Colonic mucosa (tissue), 4 donors: ENCODE results near the gene KIF26A. TPM values are rescaled to one million over a fixed set of nuclear protein-coding genes. Genes with fewer than 3 reads are reported as not detected.

ENCODE experiments used
- DNase-seq: peaks from one replicate; pipeline ENCODE4 v3.0.0-alpha.2; 2020
- H3K27ac ChIP-seq: fragments of 200-600 bp; one replicate; pipeline ENCODE4 v1.8.0; 2021
- H3K27me3 ChIP-seq: fragments of 200-600 bp; one replicate; pipeline ENCODE4 v1.8.0; 2021
- H3K36me3 ChIP-seq: fragments of 200-600 bp; one replicate; pipeline ENCODE4 v1.8.0; 2021
- H3K4me1 ChIP-seq: fragments of 200-600 bp; one replicate; pipeline ENCODE4 v1.8.0; 2021; ENCODE audit warnings: mild to moderate bottlenecking
- H3K4me3 ChIP-seq: fragments of 200-600 bp; one replicate; pipeline ENCODE4 v1.8.0; 2021
- H3K9ac ChIP-seq, 2 donors: one replicate each; pipeline ENCODE4 v1.7.0; 2013; ENCODE audit warnings: control low read depth in 2 of 2, low read depth in 2 of 2, low read length in 2 of 2
- H3K9me3 ChIP-seq: fragments of 200-600 bp; one replicate; pipeline ENCODE4 v1.8.0; 2021
- CTCF ChIP-seq: fragments of 200-600 bp; IDR thresholded peaks from one replicate; pipeline ENCODE4 v1.8.0; 2022; ENCODE audit warnings: antibody characterized with exemption, mild to moderate bottlenecking
- intact Hi-C: fragments of 100-400 bp; cut with DNase I; formaldehyde crosslinking; loops from one replicate; pipeline ENCODE4 v1.14.1; 2022
- total RNA-seq, 2 donors: library from RNA; stranded (reverse); fragmentation: NEBNext Ultra II Directional in 1 of 2; extraction: Animal tissue kit (Norgen Biotek cat#: 25700) in 1 of 2; gene quantifications; one replicate each; pipeline ENCODE4 v1.2.1, GENCODE V29; 2021
- donor health status: healthy.
- donor health status: DM: no; HTN: no; CAD: no.
- donor health status: DM: no; HTN: no; CAD: no.

Gene KIF26A
- total RNA-seq, 2 donors from 2014 or later: 6.6 to 20.0 TPM

- no peak overlapping the region for H3K27ac ChIP-seq
- H3K27me3 ChIP-seq: no peaks in the 10 kb centered on the region
- TF ChIP-seq CTCF: no peak
- no peak overlapping the region for H3K4me3 ChIP-seq
- H3K9me3 ChIP-seq: no peaks in the 10 kb centered on the region
- H3K4me1 ChIP-seq: no peaks in the 10 kb centered on the region
- H3K9ac ChIP-seq: no peak overlapping the region
- no peaks in the 10 kb centered on the region for H3K36me3 ChIP-seq
- intact Hi-C loops: no loop called here
- no peak for DNase-seq
Measured at GRCh38 chr14:104195878-104196277, 57.5 kb downstream of the KIF26A start.

GRCh38 chr14:104196461-104197140, 58.2 kb downstream of the KIF26A start:
- Histone ChIP-seq H3K4me3 (no peak overlapping the region), H3K4me1 (no peaks in the 10 kb centered on the region), H3K9ac (no peak overlapping the region), H3K27ac (no peak overlapping the region), H3K27me3 (no peaks in the 10 kb centered on the region), H3K36me3 (no peaks in the 10 kb centered on the region), H3K9me3 (no peaks in the 10 kb centered on the region)
- no peak for TF ChIP-seq CTCF
- DNase-seq: no peak
- intact Hi-C loops: no loop called here

- Histone ChIP-seq H3K27ac (no peak overlapping the region), H3K27me3 (no peaks in the 10 kb centered on the region), H3K36me3 (no peaks in the 10 kb centered on the region), H3K4me1 (no peaks in the 10 kb centered on the region), H3K4me3 (no peak overlapping the region), H3K9ac (no peak overlapping the region), H3K9me3 (no peaks in the 10 kb centered on the region)
- no peak for TF ChIP-seq CTCF
- no peak for DNase-seq
- intact Hi-C loops: no loop called here
Measured at GRCh38 chr14:104197449-104198247, 59.3 kb downstream of the KIF26A start.

- Histone ChIP-seq H3K27ac (no peak overlapping the region), H3K9ac (no peak overlapping the region), H3K36me3 (no peaks in the 10 kb centered on the region), H3K9me3 (no peaks in the 10 kb centered on the region), H3K4me3 (no peak overlapping the region), H3K4me1 (no peaks in the 10 kb centered on the region), H3K27me3 (no peaks in the 10 kb centered on the region)
- DNase-seq: no peak
- intact Hi-C loops: no loop called here
- TF ChIP-seq CTCF: no peak
Measured at GRCh38 chr14:104199266-104199895, 61.0 kb downstream of the KIF26A start.

GRCh38 chr14:104200106-104200505, 61.7 kb downstream of the KIF26A start:
- Histone ChIP-seq H3K4me3 (no peak overlapping the region), H3K27ac (no peak overlapping the region), H3K9me3 (no peaks in the 10 kb centered on the region), H3K4me1 (no peaks in the 10 kb centered on the region), H3K27me3 (no peaks in the 10 kb centered on the region), H3K36me3 (no peaks in the 10 kb centered on the region), H3K9ac (no peak overlapping the region)
- DNase-seq: no peak
- no peak for TF ChIP-seq CTCF
- intact Hi-C loops: no loop called here
